ENCODE data around the gene GNB1L. TPM values are rescaled to one million over a fixed set of nuclear protein-coding genes. Genes with fewer than 3 reads are reported as not detected.

The GNB1L gene
- polyA plus RNA-seq, 3 donors, result 3.4 to 6.0 (median 4.8) TPM

- Histone ChIP-seq H3K4me3 (replicated peaks in 1 of 3; ENCODE audit: low read depth in 2 of 3, low read length in 3 of 3) (no peak overlapping the region), H3K27me3 (ENCODE audit: control insufficient read depth in 2 of 2, insufficient read depth in 2 of 2, low read length in 2 of 2) (no peaks in the 10 kb centered on the region), H3K79me2 (ENCODE audit: insufficient read depth, low read length) (no peaks in the 10 kb centered on the region), H3K4me2 (replicated peaks; ENCODE audit: extremely low read depth, low read length, poor library complexity, severe bottlenecking) (no peak overlapping the region), H3K4me1 (ENCODE audit: control insufficient read depth in 1 of 2, insufficient read depth in 2 of 2, low read length in 2 of 2) (no peaks in the 10 kb centered on the region), H3K9ac (ENCODE audit: insufficient read depth, low read length, poor library complexity, severe bottlenecking) (no peak overlapping the region), H3K27ac (ENCODE audit: low read depth in 1 of 2, low read length in 2 of 2) (no peak overlapping the region), H2AFZ (ENCODE audit: insufficient read depth, low read depth, low read length, poor library complexity, severe bottlenecking) (no peak overlapping the region), H4K20me1 (ENCODE audit: insufficient read depth, low read length) (no peaks in the 10 kb centered on the region), H3K36me3 (replicated peaks in 1 of 2; ENCODE audit: control insufficient read depth in 1 of 2, insufficient read depth in 2 of 2, low read length in 2 of 2) (no peaks in the 10 kb centered on the region), H3K9me3 (replicated peaks in 1 of 2; ENCODE audit: control insufficient read depth in 1 of 2, insufficient read depth in 1 of 2, low read length in 2 of 2) (no peaks in the 10 kb centered on the region)
- Mint-ChIP-seq H3K4me1 (no peaks in the 10 kb centered on the region), H3K36me3 (no peaks in the 10 kb centered on the region), H3K9me3 (peaks cover 0 to under 1% (median 0%) of the 10 kb centered on the region in 7 donors), H3K27me3 (ENCODE audit: low read depth in 3 of 3) (peaks cover 0 to 2% (median 0%) of the 10 kb centered on the region in 3 donors), H3K27ac (no peak overlapping the region), H3K4me3 (no peak overlapping the region)
- DNase-seq, result no peak
- WGBS (ENCODE audit: insufficient coverage), result 98% methylated on average over 14 of the region's 18 CpGs
- intact Hi-C loops (cut with micrococcal nuclease), result no loop called here
- TF ChIP-seq, protein P1, sequence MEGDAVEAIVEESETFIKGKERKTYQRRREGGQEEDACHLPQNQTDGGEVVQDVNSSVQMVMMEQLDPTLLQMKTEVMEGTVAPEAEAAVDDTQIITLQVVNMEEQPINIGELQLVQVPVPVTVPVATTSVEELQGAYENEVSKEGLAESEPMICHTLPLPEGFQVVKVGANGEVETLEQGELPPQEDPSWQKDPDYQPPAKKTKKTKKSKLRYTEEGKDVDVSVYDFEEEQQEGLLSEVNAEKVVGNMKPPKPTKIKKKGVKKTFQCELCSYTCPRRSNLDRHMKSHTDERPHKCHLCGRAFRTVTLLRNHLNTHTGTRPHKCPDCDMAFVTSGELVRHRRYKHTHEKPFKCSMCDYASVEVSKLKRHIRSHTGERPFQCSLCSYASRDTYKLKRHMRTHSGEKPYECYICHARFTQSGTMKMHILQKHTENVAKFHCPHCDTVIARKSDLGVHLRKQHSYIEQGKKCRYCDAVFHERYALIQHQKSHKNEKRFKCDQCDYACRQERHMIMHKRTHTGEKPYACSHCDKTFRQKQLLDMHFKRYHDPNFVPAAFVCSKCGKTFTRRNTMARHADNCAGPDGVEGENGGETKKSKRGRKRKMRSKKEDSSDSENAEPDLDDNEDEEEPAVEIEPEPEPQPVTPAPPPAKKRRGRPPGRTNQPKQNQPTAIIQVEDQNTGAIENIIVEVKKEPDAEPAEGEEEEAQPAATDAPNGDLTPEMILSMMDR (IDR thresholded peaks at IDR 0.05), result no peak
These were observed 53.2 kb downstream of the GNB1L start for GRCh38 chr22:19801340-19802000.

DNA sequence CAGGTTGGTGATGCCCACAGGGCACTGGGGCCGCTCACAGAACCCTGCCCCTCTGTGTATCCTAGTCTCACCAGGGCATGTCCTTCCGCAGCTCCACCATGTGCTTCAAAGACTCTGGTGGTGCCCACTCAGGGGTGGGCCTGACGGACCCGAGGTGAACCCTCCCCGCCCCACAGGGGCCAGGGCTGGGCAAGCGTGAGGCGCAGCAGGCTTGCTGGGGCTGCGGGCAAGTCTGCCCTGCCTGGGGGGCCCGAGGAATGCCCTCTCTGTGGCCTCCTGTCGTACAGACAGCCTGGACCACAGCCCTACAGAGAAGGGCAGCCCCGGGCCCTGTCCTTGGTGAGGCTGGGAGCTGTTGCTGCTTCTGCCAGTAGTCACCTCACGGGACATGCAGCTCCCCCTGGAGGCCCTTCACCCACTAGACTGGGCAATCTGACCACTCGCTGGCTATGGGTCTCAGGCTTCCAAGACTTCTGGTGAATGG is 53.9 kb downstream of the GNB1L start:
- WGBS (ENCODE audit: insufficient coverage), result 96% methylated on average over 13 of the region's 13 CpGs
- TF ChIP-seq, protein P1 (IDR thresholded peaks at IDR 0.05), result no peak
- no peak overlapping the region for H2AFZ ChIP-seq (ENCODE audit: insufficient read depth, low read depth, low read length, poor library complexity, severe bottlenecking)
- H3K9me3 ChIP-seq (replicated peaks in 1 of 2; ENCODE audit: control insufficient read depth in 1 of 2, insufficient read depth in 1 of 2, low read length in 2 of 2), result no peaks in the 10 kb centered on the region
- Mint-ChIP-seq H3K4me1 (no peaks in the 10 kb centered on the region), H3K4me3 (no peak overlapping the region), H3K27me3 (ENCODE audit: low read depth in 3 of 3) (peaks cover 0 to 2% (median 0%) of the 10 kb centered on the region in 3 donors), H3K27ac (no peak overlapping the region), H3K9me3 (no peaks in the 10 kb centered on the region), H3K36me3 (no peaks in the 10 kb centered on the region)
- H3K27me3 ChIP-seq (ENCODE audit: control insufficient read depth in 2 of 2, insufficient read depth in 2 of 2, low read length in 2 of 2), result no peaks in the 10 kb centered on the region
- H4K20me1 ChIP-seq (ENCODE audit: insufficient read depth, low read length), result no peaks in the 10 kb centered on the region
- no peaks in the 10 kb centered on the region for H3K79me2 ChIP-seq (ENCODE audit: insufficient read depth, low read length)
- DNase-seq, result no peak
- no peak overlapping the region for H3K4me2 ChIP-seq (replicated peaks; ENCODE audit: extremely low read depth, low read length, poor library complexity, severe bottlenecking)
- H3K4me1 ChIP-seq (ENCODE audit: control insufficient read depth in 1 of 2, insufficient read depth in 2 of 2, low read length in 2 of 2), result no peaks in the 10 kb centered on the region
- intact Hi-C loops (cut with micrococcal nuclease), result no loop called here
- H3K4me3 ChIP-seq (replicated peaks in 1 of 3; ENCODE audit: low read depth in 2 of 3, low read length in 3 of 3), result no peak overlapping the region
- no peak overlapping the region for H3K27ac ChIP-seq (ENCODE audit: low read depth in 1 of 2, low read length in 2 of 2)
- H3K9ac ChIP-seq (ENCODE audit: insufficient read depth, low read length, poor library complexity, severe bottlenecking), result no peak overlapping the region
- no peaks in the 10 kb centered on the region for H3K36me3 ChIP-seq (replicated peaks in 1 of 2; ENCODE audit: control insufficient read depth in 1 of 2, insufficient read depth in 2 of 2, low read length in 2 of 2)
